ENCODE results near the gene MAML3. TPM values are rescaled to one million over a fixed set of nuclear protein-coding genes. Genes with fewer than 3 reads are reported as not detected.
"Not testable (repeated sequence)": the region's sequence is repeated elsewhere in the genome, so short reads cannot be mapped to it uniquely, and the experiment has no call there.

The MAML3 gene
- total RNA-seq, 1 experiment from 2014 or later = 2.4 TPM

- in situ Hi-C loops (cut with HindIII; ENCODE audit: low pct_unique_long_range_greater_than_20kb, low sequenced_read_pairs); DNase-seq (ENCODE audit: low read depth, low spot score): not testable (repeated sequence)
Observed at GRCh38 chr4:139944916-139945315, 209.1 kb downstream of the MAML3 start.

- no peak for DNase-seq (ENCODE audit: low read depth, low spot score)
- in situ Hi-C loops (cut with HindIII; ENCODE audit: low pct_unique_long_range_greater_than_20kb, low sequenced_read_pairs) = no loop called here
Observed at GRCh38 chr4:139943277-139943676, 210.7 kb downstream of the MAML3 start.

- no peak for DNase-seq (ENCODE audit: low read depth, low spot score)
- in situ Hi-C loops (cut with HindIII; ENCODE audit: low pct_unique_long_range_greater_than_20kb, low sequenced_read_pairs) = no loop called here
Observed at GRCh38 chr4:139942241-139942640, 211.7 kb downstream of the MAML3 start.

- in situ Hi-C loops (cut with HindIII; ENCODE audit: low pct_unique_long_range_greater_than_20kb, low sequenced_read_pairs) = no loop called here
- no peak for DNase-seq (ENCODE audit: low read depth, low spot score)
Observed at GRCh38 chr4:139940600-139940999, 213.4 kb downstream of the MAML3 start.

GRCh38 chr4:139938414-139938813 lies 215.6 kb downstream of the MAML3 start:
- no peak for DNase-seq (ENCODE audit: low read depth, low spot score)
- in situ Hi-C loops (cut with HindIII; ENCODE audit: low pct_unique_long_range_greater_than_20kb, low sequenced_read_pairs) = no loop called here

- DNase-seq (ENCODE audit: low read depth, low spot score) = no peak
Observed at GRCh38 chr4:139935911-139936310, 218.1 kb downstream of the MAML3 start.

GRCh38 chr4:139934708-139935195 lies 219.2 kb downstream of the MAML3 start:
- DNase-seq (ENCODE audit: low read depth, low spot score) = no peak
- in situ Hi-C loops (cut with HindIII; ENCODE audit: low pct_unique_long_range_greater_than_20kb, low sequenced_read_pairs) = no loop called here

More at GRCh38 chr4:139935911-139936310, 218.1 kb downstream of the MAML3 start:
- in situ Hi-C loops (cut with HindIII; ENCODE audit: low pct_unique_long_range_greater_than_20kb, low sequenced_read_pairs) = no loop called here

GRCh38 chr4:139934057-139934707 lies 219.8 kb downstream of the MAML3 start:
- DNase-seq (ENCODE audit: low read depth, low spot score) = no peak
- in situ Hi-C loops (cut with HindIII; ENCODE audit: low pct_unique_long_range_greater_than_20kb, low sequenced_read_pairs) = no loop called here

- DNase-seq (ENCODE audit: low read depth, low spot score) = no peak
- in situ Hi-C loops (cut with HindIII; ENCODE audit: low pct_unique_long_range_greater_than_20kb, low sequenced_read_pairs) = no loop called here
Observed at GRCh38 chr4:139933541-139933940, 220.4 kb downstream of the MAML3 start.

- DNase-seq (ENCODE audit: low read depth, low spot score) = no peak
- in situ Hi-C loops (cut with HindIII; ENCODE audit: low pct_unique_long_range_greater_than_20kb, low sequenced_read_pairs) = no loop called here
Observed at GRCh38 chr4:139933104-139933503, 220.9 kb downstream of the MAML3 start.

- in situ Hi-C loops (cut with HindIII; ENCODE audit: low pct_unique_long_range_greater_than_20kb, low sequenced_read_pairs) = no loop called here
- DNase-seq (ENCODE audit: low read depth, low spot score) = no peak
Observed at GRCh38 chr4:139924782-139925181, 229.2 kb downstream of the MAML3 start.

- DNase-seq (ENCODE audit: low read depth, low spot score) = peak; percentile 28
- in situ Hi-C loops (cut with HindIII; ENCODE audit: low pct_unique_long_range_greater_than_20kb, low sequenced_read_pairs) = no loop called here
Observed at GRCh38 chr4:139922406-139923024, 231.5 kb downstream of the MAML3 start.

GRCh38 chr4:139921429-139922184 lies 232.4 kb downstream of the MAML3 start:
- DNase-seq (ENCODE audit: low read depth, low spot score) = no peak
- in situ Hi-C loops (cut with HindIII; ENCODE audit: low pct_unique_long_range_greater_than_20kb, low sequenced_read_pairs) = no loop called here

GRCh38 chr4:139920486-139921002 lies 233.4 kb downstream of the MAML3 start:
- no peak for DNase-seq (ENCODE audit: low read depth, low spot score)
- in situ Hi-C loops (cut with HindIII; ENCODE audit: low pct_unique_long_range_greater_than_20kb, low sequenced_read_pairs) = no loop called here

- DNase-seq (ENCODE audit: low read depth, low spot score) = no peak
Observed at GRCh38 chr4:139919521-139919920, 234.5 kb downstream of the MAML3 start.

GRCh38 chr4:139919004-139919403 lies 235.0 kb downstream of the MAML3 start:
- DNase-seq (ENCODE audit: low read depth, low spot score) = no peak
- in situ Hi-C loops (cut with HindIII; ENCODE audit: low pct_unique_long_range_greater_than_20kb, low sequenced_read_pairs) = no loop called here

More at GRCh38 chr4:139919521-139919920, 234.5 kb downstream of the MAML3 start:
- in situ Hi-C loops (cut with HindIII; ENCODE audit: low pct_unique_long_range_greater_than_20kb, low sequenced_read_pairs) = no loop called here

GRCh38 chr4:139918591-139918990 lies 235.4 kb downstream of the MAML3 start:
- DNase-seq (ENCODE audit: low read depth, low spot score) = no peak
- in situ Hi-C loops (cut with HindIII; ENCODE audit: low pct_unique_long_range_greater_than_20kb, low sequenced_read_pairs) = no loop called here

GRCh38 chr4:139917896-139918295 lies 236.1 kb downstream of the MAML3 start:
- no peak for DNase-seq (ENCODE audit: low read depth, low spot score)
- in situ Hi-C loops (cut with HindIII; ENCODE audit: low pct_unique_long_range_greater_than_20kb, low sequenced_read_pairs) = no loop called here
